Heart left ventricle (tissue), 16 donors: ENCODE results near the gene FARP1. TPM values are rescaled to one million over a fixed set of nuclear protein-coding genes. Genes with fewer than 3 reads are reported as not detected.

Experiments
- ATAC-seq, 4 donors: fragments of 200-7000 bp; cut with Tn5 transposase; one replicate each; pipeline ENCODE4 v1.9.1; 2020 to 2022; ENCODE audit warnings: moderate library complexity in 4 of 4, mild to moderate bottlenecking in 3 of 4, moderate number of reproducible peaks in 1 of 4
- DNase-seq, 5 donors: peaks; one replicate each; pipeline ENCODE4 v3.0.0-alpha.2; 2020
- H3K27ac ChIP-seq, 12 donors: fragments of 200-600 bp; sonication (generic) in 4 of 12; one replicate each; pipeline versions ENCODE4 v1.5.0 to v1.8.0; 2016 to 2022; ENCODE audit warnings: mild to moderate bottlenecking in 2 of 12
- H3K27me3 ChIP-seq, 9 donors: fragments of 200-600 bp; sonication (generic) in 2 of 9; one replicate each; pipeline versions ENCODE4 v1.5.1 to v1.8.0; 2016 to 2022; ENCODE audit warnings: mild to moderate bottlenecking in 3 of 9
- H3K36me3 ChIP-seq, 9 donors: fragments of 200-600 bp; sonication (generic) in 2 of 9; one replicate each; pipeline versions ENCODE4 v1.5.0 to v1.8.0; 2018 to 2022; ENCODE audit warnings: mild to moderate bottlenecking in 2 of 9
- H3K4me1 ChIP-seq, 12 donors: fragments of 200-600 bp; sonication (generic) in 4 of 12; one replicate each; pipeline versions ENCODE4 v1.5.0 to v1.8.0; 2016 to 2022; ENCODE audit warnings: mild to moderate bottlenecking in 3 of 12
- H3K4me3 ChIP-seq, 12 donors: fragments of 200-600 bp; sonication (generic) in 4 of 12; one replicate each; pipeline versions ENCODE4 v1.5.0 to v1.8.0; 2017 to 2022; ENCODE audit warnings: mild to moderate bottlenecking in 9 of 12, moderate library complexity in 4 of 12
- H3K9me3 ChIP-seq, 12 donors: fragments of 200-600 bp; sonication (generic) in 4 of 12; one replicate each; pipeline versions ENCODE4 v1.5.0 to v1.8.0; 2016 to 2022; ENCODE audit warnings: mild to moderate bottlenecking in 1 of 12
- CTCF ChIP-seq, 12 donors: fragments of 200-600 bp; sonication (generic) in 4 of 12; IDR thresholded peaks; one replicate each; pipeline versions ENCODE4 v1.5.0 to v1.8.0; 2018 to 2022; ENCODE audit warnings: antibody characterized with exemption in 12 of 12, mild to moderate bottlenecking in 5 of 12
- POLR2A ChIP-seq, 2 donors: fragments of 450-650 bp; IDR thresholded peaks; one replicate each; pipeline ENCODE4 v1.6.1; 2017; ENCODE audit warnings: antibody characterized with exemption in 2 of 2, mild to moderate bottlenecking in 2 of 2, moderate library complexity in 2 of 2
- WGBS, 4 donors: extraction: QIAGEN DNeasy Blood & Tissue Kit in 2 of 4; methylation state at CpG; one replicate each; pipeline versions ENCODE4 v1.1.5 to v1.1.7; 2013 to 2018; 5-methylcytosine and 5-hydroxymethylcytosine counted together
- intact Hi-C, 10 donors: fragments of 100-400 bp; cut with DNase I; formaldehyde crosslinking; loops; one replicate each; pipeline versions ENCODE4 v1.11.1 to v1.14.2; 2022
- polyA plus RNA-seq, 2 donors: library from polyadenylated mRNA; stranded (reverse); fragments of 200-250 nt; gene quantifications; one replicate each; pipeline ENCODE4 v1.2.3, GENCODE V29; 2013
- total RNA-seq, 9 donors: library from RNA; depleted of rRNA in 2 of 9; stranded (reverse); fragments of >200 nt in 2 of 9; fragmentation: NEBNext Ultra II Directional in 3 of 9; extraction: Animal tissue kit (Norgen Biotek cat#: 25700) in 3 of 9; gene quantifications; one replicate each; pipeline versions ENCODE4 v1.1.0 to v1.2.4, GENCODE V29; 2016 to 2023
- donor health status: ischemic (EF 13 %, LVEDD 7.1; RV severe dilation, severe dysfunction).
- donor health status: healthy with polysubstance abuse.
- donor health status: DM: no; HTN: yes; CAD: no.
- donor health status: DM: no; HTN: no; CAD: no.
- donor health status: ischemic (EF 25% LVEDD 6.9; RV normal size, moderate dysfunction).
- donor health status: ischemic (EF 25% LVEDD 5.7; RV mildly dilated, moderate dysfunction).
- donor health status: healthy.
- donor health status: DM: yes; HTN: yes; CAD: no.
- donor health status: ischemic (EF 35%, LVEDD 5.7; RV mildly dilated, moderate dysfunction).
- donor health status: nonischemic (EF 11% LVEDD 7.7; RV severe dilation, severe dysfunction).
- donor health status: DM: yes; HTN: yes; CAD: no.
- donor health status: PGD.
- donor health status: ischemic (EF 29% LVEDD 5.4; RV normal size, mild dysfunction).
- donor health status: nonischemic (EF 23%, LVEDD 6.1; RV moderate dilation, normal function).

The FARP1 gene
- total and polyA plus RNA-seq, 11 donors: 7.7 to 51.8 (median 22.3) TPM

- intact Hi-C loops: no loop called here
- H3K9me3 ChIP-seq: no peaks in the 10 kb centered on the region
- no peaks in the 10 kb centered on the region for H3K36me3 ChIP-seq
- H3K4me1 ChIP-seq: no peaks in the 10 kb centered on the region
- DNase-seq: no peak
- no peak for TF ChIP-seq POLR2A (IDR thresholded peaks at IDR 0.05)
- no peak overlapping the region for H3K4me3 ChIP-seq
- no peaks in the 10 kb centered on the region for H3K27me3 ChIP-seq
- ATAC-seq: no peak
- H3K27ac ChIP-seq: no peak overlapping the region
These were observed 101.0 kb downstream of the FARP1 start for GRCh38 chr13:98243929-98244272.

DNA sequence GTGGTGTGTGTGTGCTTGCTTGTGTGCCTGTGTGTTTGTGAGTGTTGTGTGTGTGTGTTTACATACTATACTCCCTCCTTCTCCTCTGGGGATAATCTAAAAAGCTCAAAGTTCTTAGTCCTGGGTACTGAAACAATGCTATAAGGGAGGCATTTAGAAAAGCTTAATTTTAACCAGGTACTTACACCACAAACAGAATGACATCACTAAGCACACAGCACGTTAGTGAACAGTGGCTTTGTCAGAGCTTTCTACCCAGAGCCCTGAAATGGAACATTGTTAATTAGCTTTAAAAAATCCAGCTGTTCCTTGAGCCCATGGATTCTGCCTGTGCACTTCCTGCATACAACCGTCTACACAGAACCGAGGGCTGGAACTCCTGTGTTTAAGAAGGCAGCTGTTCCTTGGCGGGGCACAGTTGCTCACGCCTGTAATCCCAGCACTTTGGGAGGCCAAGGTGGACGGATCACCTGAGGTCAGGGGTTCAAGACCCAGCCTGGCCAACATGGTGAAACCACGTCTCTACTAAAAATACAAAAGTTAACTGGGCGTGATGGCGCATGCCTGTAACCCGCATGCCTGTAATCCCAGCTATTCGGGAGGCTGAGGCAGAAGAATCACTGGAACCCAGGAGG is 103.8 kb downstream of the FARP1 start:
- WGBS, 4 donors: 75 to 92% (median 78%) methylated on average over 9 to 11 of the region's 11 CpGs
- ATAC-seq: no peak

DNA sequence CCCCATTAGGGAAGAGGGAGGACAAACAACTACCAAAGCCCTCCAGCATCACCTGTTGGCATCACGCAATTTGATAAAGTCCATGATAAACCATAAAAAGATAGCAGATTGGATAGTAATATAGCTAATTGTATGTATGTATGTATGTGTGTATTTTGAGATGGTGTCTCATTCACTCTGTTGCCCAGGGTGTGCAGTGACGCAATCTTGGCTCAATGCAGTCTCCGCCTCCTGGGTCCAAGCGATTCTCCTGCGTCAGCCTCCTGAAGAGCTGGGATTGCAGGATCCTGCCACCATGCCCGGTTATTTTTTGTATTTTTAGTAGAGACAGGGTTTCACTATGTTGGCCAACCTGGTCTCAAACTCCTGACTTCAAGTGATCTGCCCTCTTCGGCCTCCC is 108.8 kb downstream of the FARP1 start:
- Histone ChIP-seq H3K27ac (no peak overlapping the region), H3K4me1 (peaks cover 0 to 12% (median 5%) of the 10 kb centered on the region in 12 donors), H3K4me3 (no peak overlapping the region), H3K36me3 (no peaks in the 10 kb centered on the region), H3K9me3 (no peaks in the 10 kb centered on the region), H3K27me3 (no peaks in the 10 kb centered on the region)
- ATAC-seq: no peak
- 96 to 98% (median 98%) methylated on average over 7 of the region's 7 CpGs for WGBS, 4 donors
- DNase-seq: no peak
- TF ChIP-seq POLR2A (IDR thresholded peaks at IDR 0.05): no peak
- TF ChIP-seq CTCF (IDR thresholded peaks at IDR 0.05): no peak
- intact Hi-C loops: no loop called here

More for the DNA sequence above, 103.8 kb downstream of the FARP1 start:
- Histone ChIP-seq H3K4me1 (no peaks in the 10 kb centered on the region), H3K9me3 (no peaks in the 10 kb centered on the region), H3K27me3 (no peaks in the 10 kb centered on the region), H3K27ac (no peak overlapping the region), H3K4me3 (no peak overlapping the region), H3K36me3 (no peaks in the 10 kb centered on the region)
- intact Hi-C loops: no loop called here
- TF ChIP-seq CTCF (IDR thresholded peaks at IDR 0.05) (no peak), POLR2A (IDR thresholded peaks at IDR 0.05) (no peak)
- no peak for DNase-seq

- Histone ChIP-seq H3K9me3 (no peaks in the 10 kb centered on the region), H3K4me1 (peaks cover 0 to 12% (median 5%) of the 10 kb centered on the region in 12 donors), H3K4me3 (no peak overlapping the region), H3K27me3 (no peaks in the 10 kb centered on the region), H3K27ac (peak overlapping the region in 3 of 12 donors; percentile 7 to 46 (median 26)), H3K36me3 (no peaks in the 10 kb centered on the region)
- no peak for DNase-seq
- intact Hi-C loops: no loop called here
- 52 to 66% (median 61%) methylated on average over 7 of the region's 7 CpGs for WGBS, 4 donors
- peak in 2 of 4 donors; percentile 20 to 38 for ATAC-seq
- TF ChIP-seq POLR2A (IDR thresholded peaks at IDR 0.05) (no peak), CTCF (IDR thresholded peaks at IDR 0.05) (no peak)
These were observed 110.1 kb downstream of the FARP1 start for GRCh38 chr13:98252931-98253470.

DNA sequence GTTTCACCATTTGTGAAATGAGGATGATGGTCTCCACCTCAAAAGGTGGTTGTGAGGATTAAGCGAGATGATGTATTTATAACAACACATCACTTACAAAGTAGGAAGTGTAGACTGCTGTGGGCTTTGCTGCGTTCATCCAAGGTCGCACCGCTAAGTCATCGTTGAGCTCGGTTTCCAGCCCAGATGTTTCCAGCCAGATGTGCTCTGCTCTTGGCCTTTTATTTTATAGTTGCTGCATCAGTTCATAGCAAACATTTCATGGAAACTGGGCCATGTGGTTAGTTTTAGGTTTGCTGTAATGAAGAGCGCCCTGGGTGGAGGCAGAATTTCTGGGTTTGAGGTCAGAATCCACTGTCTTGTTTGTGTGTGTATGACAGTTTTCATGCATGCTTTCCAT is 110.6 kb downstream of the FARP1 start:
- 42 to 59% (median 57%) methylated on average over 7 of the region's 7 CpGs for WGBS, 4 donors
- Histone ChIP-seq H3K36me3 (no peaks in the 10 kb centered on the region), H3K4me3 (no peak overlapping the region), H3K4me1 (peaks cover 0 to 12% (median 5%) of the 10 kb centered on the region in 12 donors), H3K27ac (peak overlapping the region in 1 of 12 donors; percentile 7), H3K27me3 (no peaks in the 10 kb centered on the region), H3K9me3 (no peaks in the 10 kb centered on the region)
- DNase-seq (no peak), ATAC-seq (peak in 1 of 4 donors; percentile 22)
- intact Hi-C loops: no loop called here
- TF ChIP-seq POLR2A (IDR thresholded peaks at IDR 0.05): no peak
- TF ChIP-seq CTCF (IDR thresholded peaks at IDR 0.05): no peak
